Natural killer cell (primary cell): ENCODE measurements around the gene CBR3. TPM values are rescaled to one million over a fixed set of nuclear protein-coding genes. Genes with fewer than 3 reads are reported as not detected.
A peak's percentile ranks its signal among the peaks of the same experiment; 100 is the strongest.

Source experiments
- ATAC-seq, 3 donors: fragments of 150-1000 bp in 2 of 3; fragments of 200-7000 bp in 1 of 3; cut with Tn5 transposase; 1 replicate in 1 of 3; 2 replicates in 2 of 3; pipeline ENCODE4 v1.10.0; 2021; ENCODE audit warnings: mild to moderate bottlenecking in 2 of 3, moderate library complexity in 2 of 3
- DNase-seq, 2 donors: peaks; one replicate each; pipeline versions ENCODE4 v3.0.0 to v3.0.0-alpha.2; 2013 to 2021; ENCODE audit warnings: mixed read lengths in 1 of 2
- H3K27ac ChIP-seq: one replicate; pipeline ENCODE4 v1.5.1; 2013; ENCODE audit warnings: mild to moderate bottlenecking, low read length
- H3K27me3 ChIP-seq: one replicate; pipeline ENCODE4 v1.6.1; 2013; ENCODE audit warnings: low read length; ENCODE audit not compliant: control insufficient read depth, insufficient read depth
- H3K36me3 ChIP-seq: one replicate; pipeline ENCODE4 v1.6.1; 2013; ENCODE audit warnings: low read length; ENCODE audit not compliant: control insufficient read depth, insufficient read depth
- H3K4me1 ChIP-seq: one replicate; pipeline ENCODE4 v1.6.1; 2013; ENCODE audit warnings: low read length; ENCODE audit not compliant: control insufficient read depth, insufficient read depth
- H3K4me3 ChIP-seq: one replicate; pipeline ENCODE4 v1.5.1; 2013; ENCODE audit warnings: low read length
- H3K9me3 ChIP-seq: one replicate; pipeline ENCODE4 v1.6.1; 2013; ENCODE audit warnings: low read length; ENCODE audit not compliant: control insufficient read depth, insufficient read depth
- H3K27ac Mint-ChIP-seq, 2 donors: one replicate each; pipeline ENCODE4 v1.8.0; 2022; ENCODE audit warnings: mild to moderate bottlenecking in 2 of 2, mixed read lengths in 2 of 2, moderate library complexity in 1 of 2
- H3K27me3 Mint-ChIP-seq, 2 donors: one replicate each; pipeline ENCODE4 v1.8.0; 2022; ENCODE audit warnings: low read depth in 2 of 2, mixed read lengths in 2 of 2
- H3K36me3 Mint-ChIP-seq: one replicate; pipeline ENCODE4 v1.8.0; 2022; ENCODE audit warnings: mixed read lengths
- H3K4me1 Mint-ChIP-seq, 2 donors: one replicate each; pipeline ENCODE4 v1.8.0; 2022; ENCODE audit warnings: mixed read lengths in 2 of 2
- H3K4me3 Mint-ChIP-seq: one replicate; pipeline ENCODE4 v1.8.0; 2022; ENCODE audit warnings: mild to moderate bottlenecking, moderate library complexity, mixed read lengths
- H3K9me3 Mint-ChIP-seq, 2 donors: one replicate each; pipeline ENCODE4 v1.8.0; 2022; ENCODE audit warnings: mixed read lengths in 2 of 2
- CTCF ChIP-seq: fragments of 200-600 bp; IDR thresholded peaks from one replicate; pipeline ENCODE4 v1.8.0; 2022; ENCODE audit warnings: antibody characterized with exemption
- WGBS: methylation state at CpG from one replicate; pipeline ENCODE4 v1.1.7; 2013; ENCODE audit warnings: missing lambda C conversion rate; ENCODE audit not compliant: insufficient coverage; 5-methylcytosine and 5-hydroxymethylcytosine counted together
- intact Hi-C: fragments of 100-400 bp; cut with micrococcal nuclease; formaldehyde crosslinking; loops from one replicate; pipeline ENCODE4 v1.14.2; 2022
- total RNA-seq, 4 donors: library from RNA; stranded (reverse); fragments of 120-200 nt in 1 of 4; gene quantifications; one replicate each; pipeline versions ENCODE4 v1.2.3 to v1.2.4, GENCODE V29; 2013 to 2022

CBR3 gene
- total RNA-seq, 3 donors from 2014 or later (not counting 1 experiment from before 2014, with no cell fraction given), result 0.95 to 1.5 (median 1.2) TPM

DNA sequence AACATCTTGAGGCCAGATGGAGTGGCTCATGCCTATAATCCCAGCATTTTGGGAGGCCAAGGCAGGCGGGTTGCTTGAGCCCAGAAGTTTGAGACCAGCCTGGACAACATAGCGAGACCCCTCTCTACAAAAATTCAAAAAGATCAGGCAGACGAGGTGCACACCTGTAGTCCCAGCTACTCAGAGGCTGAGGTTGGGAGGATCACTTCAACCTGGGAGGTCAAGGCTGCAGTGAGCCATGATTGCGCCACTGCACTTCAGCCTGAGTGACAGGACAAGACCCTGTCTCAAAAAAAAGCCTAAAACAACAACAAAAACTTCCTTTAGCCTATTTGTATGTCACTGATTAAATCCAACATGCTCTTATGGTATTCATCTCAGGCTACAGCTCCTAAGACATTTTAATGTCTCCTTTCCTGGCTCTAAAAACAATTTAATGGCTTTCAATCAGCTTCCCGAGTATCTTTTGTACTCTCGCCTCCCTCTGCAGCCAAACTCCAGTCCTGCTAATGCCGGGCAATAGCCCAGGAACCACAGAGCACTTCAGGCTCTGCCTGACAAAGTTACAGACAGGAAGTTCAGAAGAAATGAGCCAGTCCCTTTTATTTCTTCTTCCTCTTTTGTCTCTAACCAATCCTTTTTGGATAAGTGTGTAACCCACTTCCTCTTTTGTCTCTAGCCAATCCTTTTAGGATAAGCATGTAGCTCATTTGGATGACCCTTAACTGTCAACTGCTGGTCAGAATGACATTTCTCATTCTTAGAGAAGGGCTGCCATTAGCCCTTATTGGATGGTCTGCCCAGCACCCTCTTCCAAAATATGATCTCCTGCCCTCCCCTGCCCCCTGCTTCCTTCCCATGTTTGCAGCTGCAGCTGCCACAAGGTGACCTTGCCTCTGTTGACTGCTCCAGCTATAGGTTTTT is 15.2 kb downstream of the CBR3 start:
- ATAC-seq (peak in 2 of 3 donors; percentile 33 to 68), DNase-seq (no peak)
- Histone ChIP-seq H3K9me3 (no peaks in the 10 kb centered on the region), H3K4me1 (peaks cover 24% of the 10 kb centered on the region), H3K27ac (peak overlapping the region; percentile 22), H3K36me3 (no peaks in the 10 kb centered on the region), H3K27me3 (no peaks in the 10 kb centered on the region), H3K4me3 (no peak overlapping the region)
- Mint-ChIP-seq H3K9me3 (no peaks in the 10 kb centered on the region), H3K27ac (no peak overlapping the region), H3K4me1 (peaks cover 0 to 11% of the 10 kb centered on the region in 2 donors), H3K27me3 (no peaks in the 10 kb centered on the region), H3K36me3 (no peaks in the 10 kb centered on the region), H3K4me3 (no peak overlapping the region)
- 55% methylated on average over 7 of the region's 7 CpGs for WGBS
- TF ChIP-seq CTCF, result no peak
- intact Hi-C loops, result no loop called here

DNA sequence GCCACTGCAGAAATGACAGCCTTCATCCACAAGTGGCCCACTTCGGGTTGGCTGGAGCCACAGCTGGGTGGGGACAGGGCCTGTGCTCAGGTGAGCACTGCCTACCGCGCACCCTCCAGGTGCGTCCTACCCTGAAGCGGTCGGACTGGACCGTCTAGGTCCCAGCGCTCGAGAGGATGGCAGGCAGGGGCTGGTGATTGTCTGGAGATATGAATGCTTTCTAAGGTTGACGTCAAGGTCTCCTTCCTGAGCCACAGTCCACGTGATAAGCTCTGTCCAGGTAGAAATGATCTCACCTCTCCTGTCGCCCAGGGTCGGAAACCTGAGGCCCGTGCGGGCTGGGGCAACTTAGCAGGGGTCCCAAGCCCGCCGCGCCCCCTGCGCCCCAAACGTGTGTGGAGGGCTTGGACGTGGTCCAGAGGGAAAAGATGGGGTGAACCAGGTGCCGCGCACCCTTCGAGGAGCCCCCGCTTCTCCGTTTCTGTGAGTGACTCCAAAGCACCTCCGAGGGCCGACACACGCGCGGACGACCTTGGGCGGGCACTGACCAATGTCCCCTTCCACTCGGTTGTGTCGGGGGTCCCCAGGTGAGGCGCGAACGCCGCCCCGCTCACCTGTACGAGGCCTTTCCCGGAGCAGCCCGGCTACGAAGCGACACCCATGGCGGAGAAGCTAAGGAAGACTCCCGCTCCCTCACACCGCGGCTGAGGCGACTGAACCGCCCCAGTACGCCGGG is 20.9 kb downstream of the CBR3 start:
- 11% methylated on average over 53 of the region's 53 CpGs for WGBS
- H3K4me3 ChIP-seq, result peak overlapping the region; percentile 57

DNA sequence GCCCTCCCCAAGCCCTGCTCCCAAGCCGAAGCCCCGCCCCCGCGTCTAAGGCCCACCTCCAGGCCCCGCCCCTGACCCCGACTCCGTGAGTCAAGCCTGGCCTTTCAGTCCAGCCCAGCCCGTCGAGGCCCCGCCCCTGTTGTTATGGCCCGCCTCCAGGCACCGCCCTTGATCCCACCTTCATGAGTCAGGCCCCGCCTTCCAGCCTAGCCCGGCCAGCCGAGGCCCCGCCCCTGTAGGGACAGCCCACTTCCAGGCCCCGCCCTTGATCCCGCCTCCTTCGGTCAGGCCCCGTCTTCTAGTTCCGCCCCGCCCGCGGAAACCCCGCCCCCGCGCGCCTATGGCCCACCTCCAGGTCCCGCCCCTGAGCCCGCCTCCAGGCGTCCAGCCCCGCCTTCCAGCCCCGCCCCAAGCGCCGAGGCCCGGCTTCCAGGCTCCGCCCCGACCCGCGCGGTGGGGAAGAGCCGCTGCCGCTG is 21.5 kb downstream of the CBR3 start:
- Mint-ChIP-seq H3K27me3 (no peaks in the 10 kb centered on the region), H3K4me1 (peaks cover 24 to 29% of the 10 kb centered on the region in 2 donors), H3K36me3 (no peaks in the 10 kb centered on the region), H3K4me3 (peak overlapping the region; percentile 81), H3K9me3 (no peaks in the 10 kb centered on the region), H3K27ac (peak overlapping the region in 1 of 2 donors; percentile 84)
- under 1% methylated on average over 43 of the region's 43 CpGs for WGBS
- no peak overlapping the region for H3K27ac ChIP-seq
- no peaks in the 10 kb centered on the region for H3K36me3 ChIP-seq
- DNase-seq (peak; percentile 99 to 100), ATAC-seq (peak; percentile 89 to 97 (median 90))
- H3K27me3 ChIP-seq, result no peaks in the 10 kb centered on the region
- peaks cover 15% of the 10 kb centered on the region for H3K4me1 ChIP-seq
- intact Hi-C loops, result loop anchor here (1.0 kb wide), 3 partner anchors 18 to 164 kb away; partner anchors contain the start of genes CBR3 and MORC3
- no peaks in the 10 kb centered on the region for H3K9me3 ChIP-seq
- peak overlapping the region; percentile 58 for H3K4me3 ChIP-seq
- no peak for TF ChIP-seq CTCF

More for the DNA sequence above, 20.9 kb downstream of the CBR3 start:
- Histone ChIP-seq H3K27me3 (no peaks in the 10 kb centered on the region), H3K4me1 (peaks cover 16% of the 10 kb centered on the region), H3K27ac (peak overlapping the region; percentile 56), H3K9me3 (no peaks in the 10 kb centered on the region), H3K36me3 (no peaks in the 10 kb centered on the region)
- ATAC-seq, result no peak
- H3K27me3 Mint-ChIP-seq, result no peaks in the 10 kb centered on the region
- H3K4me1 Mint-ChIP-seq, result peaks cover 22 to 27% of the 10 kb centered on the region in 2 donors
- H3K36me3 Mint-ChIP-seq, result no peaks in the 10 kb centered on the region
- intact Hi-C loops, result loop anchor here (1.0 kb wide), 3 partner anchors 19 to 165 kb away; partner anchors contain the start of genes CBR3 and MORC3
- no peak for TF ChIP-seq CTCF
- peak overlapping the region in 1 of 2 donors; percentile 84 for H3K27ac Mint-ChIP-seq
- no peaks in the 10 kb centered on the region for H3K9me3 Mint-ChIP-seq
- H3K4me3 Mint-ChIP-seq, result peak overlapping the region; percentile 81
- peak in 1 of 2 donors; percentile 48 for DNase-seq
